Natural killer cell (primary cell): ENCODE results near the gene HOXB4. TPM values are rescaled to one million over a fixed set of nuclear protein-coding genes. Genes with fewer than 3 reads are reported as not detected.

ENCODE experiments used
- ATAC-seq, 3 donors: fragments of 150-1000 bp in 2 of 3; fragments of 200-7000 bp in 1 of 3; cut with Tn5 transposase; 1 replicate in 1 of 3; 2 replicates in 2 of 3; pipeline ENCODE4 v1.10.0; 2021; ENCODE audit warnings: mild to moderate bottlenecking in 2 of 3, moderate library complexity in 2 of 3
- DNase-seq, 2 donors: peaks; one replicate each; pipeline versions ENCODE4 v3.0.0 to v3.0.0-alpha.2; 2013 to 2021; ENCODE audit warnings: mixed read lengths in 1 of 2
- H3K27ac ChIP-seq: one replicate; pipeline ENCODE4 v1.5.1; 2013; ENCODE audit warnings: mild to moderate bottlenecking, low read length
- H3K27me3 ChIP-seq: one replicate; pipeline ENCODE4 v1.6.1; 2013; ENCODE audit warnings: low read length; ENCODE audit not compliant: control insufficient read depth, insufficient read depth
- H3K36me3 ChIP-seq: one replicate; pipeline ENCODE4 v1.6.1; 2013; ENCODE audit warnings: low read length; ENCODE audit not compliant: control insufficient read depth, insufficient read depth
- H3K4me1 ChIP-seq: one replicate; pipeline ENCODE4 v1.6.1; 2013; ENCODE audit warnings: low read length; ENCODE audit not compliant: control insufficient read depth, insufficient read depth
- H3K4me3 ChIP-seq: one replicate; pipeline ENCODE4 v1.5.1; 2013; ENCODE audit warnings: low read length
- H3K9me3 ChIP-seq: one replicate; pipeline ENCODE4 v1.6.1; 2013; ENCODE audit warnings: low read length; ENCODE audit not compliant: control insufficient read depth, insufficient read depth
- H3K27ac Mint-ChIP-seq, 2 donors: one replicate each; pipeline ENCODE4 v1.8.0; 2022; ENCODE audit warnings: mild to moderate bottlenecking in 2 of 2, mixed read lengths in 2 of 2, moderate library complexity in 1 of 2
- H3K27me3 Mint-ChIP-seq, 2 donors: one replicate each; pipeline ENCODE4 v1.8.0; 2022; ENCODE audit warnings: low read depth in 2 of 2, mixed read lengths in 2 of 2
- H3K36me3 Mint-ChIP-seq: one replicate; pipeline ENCODE4 v1.8.0; 2022; ENCODE audit warnings: mixed read lengths
- H3K4me1 Mint-ChIP-seq, 2 donors: one replicate each; pipeline ENCODE4 v1.8.0; 2022; ENCODE audit warnings: mixed read lengths in 2 of 2
- H3K4me3 Mint-ChIP-seq: one replicate; pipeline ENCODE4 v1.8.0; 2022; ENCODE audit warnings: mild to moderate bottlenecking, moderate library complexity, mixed read lengths
- H3K9me3 Mint-ChIP-seq, 2 donors: one replicate each; pipeline ENCODE4 v1.8.0; 2022; ENCODE audit warnings: mixed read lengths in 2 of 2
- WGBS: methylation state at CpG from one replicate; pipeline ENCODE4 v1.1.7; 2013; ENCODE audit warnings: missing lambda C conversion rate; ENCODE audit not compliant: insufficient coverage; 5-methylcytosine and 5-hydroxymethylcytosine counted together
- intact Hi-C: fragments of 100-400 bp; cut with micrococcal nuclease; formaldehyde crosslinking; loops from one replicate; pipeline ENCODE4 v1.14.2; 2022
- total RNA-seq, 4 donors: library from RNA; stranded (reverse); fragments of 120-200 nt in 1 of 4; gene quantifications; one replicate each; pipeline versions ENCODE4 v1.2.3 to v1.2.4, GENCODE V29; 2013 to 2022
- TF ChIP-seq, protein P1 (sequence below): fragments of 200-600 bp; IDR thresholded peaks from one replicate; pipeline ENCODE4 v1.8.0; 2022; ENCODE audit warnings: antibody characterized with exemption

The HOXB4 gene
- total RNA-seq, 3 donors from 2014 or later (not counting 1 experiment from before 2014, with no cell fraction given): 3.5 to 6.7 (median 5.7) TPM

DNA sequence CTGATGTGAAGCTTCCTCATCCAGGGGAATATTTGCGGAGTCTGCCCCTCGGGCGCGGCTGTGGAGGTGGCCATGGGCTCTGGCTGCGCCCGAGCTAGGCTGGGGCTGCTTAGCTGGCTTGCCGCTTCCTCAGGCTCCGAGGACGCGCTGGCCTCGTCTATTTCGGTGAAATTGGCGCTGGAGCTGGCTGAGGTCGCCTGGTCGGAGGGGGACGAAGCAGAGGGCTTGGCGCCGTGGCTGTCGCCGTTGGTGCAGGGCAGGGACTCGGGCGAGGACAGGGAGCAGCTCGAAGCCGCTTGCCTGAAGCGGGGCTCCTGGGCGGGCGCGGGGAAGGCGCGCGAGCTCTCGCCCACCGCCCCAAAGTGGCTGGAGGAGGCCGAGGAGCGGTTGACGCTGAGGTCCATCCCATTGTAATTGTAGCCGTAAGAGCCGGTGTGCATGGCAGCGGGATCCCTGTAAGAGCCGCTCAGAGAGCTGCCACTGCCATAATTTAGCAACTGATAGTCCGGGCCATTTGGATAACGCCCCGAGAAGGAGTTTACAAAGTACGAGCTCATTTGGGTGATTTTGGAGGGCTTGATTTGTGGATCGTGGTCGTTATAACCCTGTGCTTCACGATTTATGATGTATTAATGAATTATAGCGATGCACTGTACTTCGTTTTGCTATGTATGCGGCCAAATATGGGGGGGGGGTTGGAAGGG, 15.1 kb upstream of the HOXB4 start, which contains the start of gene HOXB5:
Gene HOXB5, minus strand, starts transcription at position 654 of the 704 bp plus-strand sequence. Its CDS starts 97 bp downstream, at position 557.
- Histone ChIP-seq H3K4me1 (peaks cover 44% of the 10 kb centered on the region), H3K9me3 (no peaks in the 10 kb centered on the region), H3K27ac (no peak within 1 kb of the TSS), H3K4me3 (peak within 1 kb of the TSS; percentile 14), H3K36me3 (no peaks in the 10 kb centered on the region), H3K27me3 (peaks cover 65% of the 10 kb centered on the region)
- TF ChIP-seq, protein P1, sequence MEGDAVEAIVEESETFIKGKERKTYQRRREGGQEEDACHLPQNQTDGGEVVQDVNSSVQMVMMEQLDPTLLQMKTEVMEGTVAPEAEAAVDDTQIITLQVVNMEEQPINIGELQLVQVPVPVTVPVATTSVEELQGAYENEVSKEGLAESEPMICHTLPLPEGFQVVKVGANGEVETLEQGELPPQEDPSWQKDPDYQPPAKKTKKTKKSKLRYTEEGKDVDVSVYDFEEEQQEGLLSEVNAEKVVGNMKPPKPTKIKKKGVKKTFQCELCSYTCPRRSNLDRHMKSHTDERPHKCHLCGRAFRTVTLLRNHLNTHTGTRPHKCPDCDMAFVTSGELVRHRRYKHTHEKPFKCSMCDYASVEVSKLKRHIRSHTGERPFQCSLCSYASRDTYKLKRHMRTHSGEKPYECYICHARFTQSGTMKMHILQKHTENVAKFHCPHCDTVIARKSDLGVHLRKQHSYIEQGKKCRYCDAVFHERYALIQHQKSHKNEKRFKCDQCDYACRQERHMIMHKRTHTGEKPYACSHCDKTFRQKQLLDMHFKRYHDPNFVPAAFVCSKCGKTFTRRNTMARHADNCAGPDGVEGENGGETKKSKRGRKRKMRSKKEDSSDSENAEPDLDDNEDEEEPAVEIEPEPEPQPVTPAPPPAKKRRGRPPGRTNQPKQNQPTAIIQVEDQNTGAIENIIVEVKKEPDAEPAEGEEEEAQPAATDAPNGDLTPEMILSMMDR: no peak
- intact Hi-C loops: loop anchor here (1.0 to 5.0 kb wide), 2 partner anchors 257 to 331 kb away; no protein-coding TSS in a partner anchor
- peaks cover 80 to 87% of the 10 kb centered on the region in 2 donors for H3K27me3 Mint-ChIP-seq
- H3K27ac Mint-ChIP-seq: peak within 1 kb of the TSS; percentile 48
- no peaks in the 10 kb centered on the region for H3K36me3 Mint-ChIP-seq
- ATAC-seq: peak in 2 of 3 donors; percentile 17 to 25
- peak in 1 of 2 donors; percentile 57 for DNase-seq
- H3K4me3 Mint-ChIP-seq: peak within 1 kb of the TSS; percentile 87
- H3K9me3 Mint-ChIP-seq: no peaks in the 10 kb centered on the region
- peaks cover 39 to 49% of the 10 kb centered on the region in 2 donors for H3K4me1 Mint-ChIP-seq
- under 1% methylated on average over 49 of the region's 50 CpGs for WGBS

DNA sequence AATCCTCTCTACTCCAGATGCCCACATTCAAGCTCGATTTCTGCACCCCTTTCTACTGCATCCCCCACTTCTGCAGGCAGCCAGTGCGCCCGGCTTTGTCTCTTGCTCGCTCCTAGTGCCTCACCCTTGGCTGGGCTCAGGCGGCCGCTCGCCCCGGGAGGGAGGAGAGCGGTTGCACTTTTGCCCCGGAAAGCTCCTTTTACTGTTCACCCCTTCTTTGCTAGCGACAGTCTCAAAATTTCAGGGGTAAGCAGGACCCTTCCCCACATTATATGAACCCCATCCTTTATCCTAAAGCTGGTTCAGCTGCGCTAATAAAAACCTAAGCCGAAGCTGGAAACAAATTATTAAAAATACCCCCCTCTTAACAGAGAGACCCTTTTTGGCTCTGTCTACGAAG, 14.4 kb upstream of the HOXB4 start:
- Mint-ChIP-seq H3K4me1 (peaks cover 32 to 42% of the 10 kb centered on the region in 2 donors), H3K4me3 (peak overlapping the region; percentile 87), H3K27ac (peak overlapping the region; percentile 48), H3K9me3 (no peaks in the 10 kb centered on the region), H3K27me3 (peaks cover 81 to 87% of the 10 kb centered on the region in 2 donors), H3K36me3 (no peaks in the 10 kb centered on the region)
- 3% methylated on average over 14 of the region's 14 CpGs for WGBS
- Histone ChIP-seq H3K4me3 (no peak overlapping the region), H3K27me3 (peaks cover 62% of the 10 kb centered on the region), H3K27ac (no peak overlapping the region), H3K36me3 (no peaks in the 10 kb centered on the region), H3K4me1 (peaks cover 38% of the 10 kb centered on the region), H3K9me3 (no peaks in the 10 kb centered on the region)
- DNase-seq (peak; percentile 37 to 47), ATAC-seq (peak in 1 of 3 donors; percentile 28)
- TF ChIP-seq, protein P1: no peak
- intact Hi-C loops: loop anchor here (5.0 kb wide), 1 partner anchor 330 kb away; no protein-coding TSS in a partner anchor

DNA sequence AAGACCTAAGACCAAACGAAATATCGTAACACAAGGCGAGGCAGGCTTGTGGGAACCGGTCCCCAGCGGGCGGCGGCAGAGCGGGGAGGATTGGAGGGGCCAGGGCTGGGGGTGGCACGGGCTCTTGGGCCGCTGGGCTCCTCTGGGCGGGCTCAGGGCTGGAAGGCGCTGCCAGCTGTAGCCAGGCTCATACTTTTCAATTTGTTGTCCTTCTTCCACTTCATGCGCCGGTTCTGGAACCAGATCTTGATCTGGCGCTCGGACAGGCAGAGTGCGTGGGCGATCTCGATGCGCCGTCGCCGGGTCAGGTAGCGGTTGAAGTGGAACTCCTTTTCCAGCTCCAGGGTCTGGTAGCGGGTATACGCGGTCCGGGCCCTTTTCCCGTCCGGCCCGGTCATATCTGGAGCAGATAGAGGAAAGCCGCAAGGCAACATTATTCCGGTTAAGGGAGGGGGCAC, 13.9 kb upstream of the HOXB4 start:
- H3K27me3 ChIP-seq: peaks cover 60% of the 10 kb centered on the region
- peaks cover 80 to 87% of the 10 kb centered on the region in 2 donors for H3K27me3 Mint-ChIP-seq
- H3K4me3 ChIP-seq: no peak overlapping the region
- ATAC-seq: no peak
- TF ChIP-seq, protein P1: no peak
- intact Hi-C loops: loop anchor here (5.0 kb wide), 1 partner anchor 330 kb away; no protein-coding TSS in a partner anchor
- no peaks in the 10 kb centered on the region for H3K9me3 Mint-ChIP-seq
- H3K27ac ChIP-seq: no peak overlapping the region
- H3K4me3 Mint-ChIP-seq: no peak overlapping the region
- H3K4me1 ChIP-seq: peaks cover 33% of the 10 kb centered on the region
- 20% methylated on average over 33 of the region's 33 CpGs for WGBS
- no peaks in the 10 kb centered on the region for H3K36me3 Mint-ChIP-seq
- H3K9me3 ChIP-seq: no peaks in the 10 kb centered on the region
- H3K4me1 Mint-ChIP-seq: peaks cover 27 to 37% of the 10 kb centered on the region in 2 donors
- H3K36me3 ChIP-seq: no peaks in the 10 kb centered on the region
- no peak overlapping the region for H3K27ac Mint-ChIP-seq
- no peak for DNase-seq
